Stimulated activated CD4-positive, alpha-beta T cell treated with anti-CD3 and anti-CD28 coated beads, Interleukin-15, amount 100 ng/mL, for 48 hours (primary cell): Measurements from ENCODE around the gene EPS8.

ENCODE experiments used
- DNase-seq, 2 donors: peaks; one replicate each; pipeline ENCODE4 v3.0.0-alpha.2; 2020; ENCODE audit warnings: low read depth in 2 of 2

The EPS8 gene

DNA sequence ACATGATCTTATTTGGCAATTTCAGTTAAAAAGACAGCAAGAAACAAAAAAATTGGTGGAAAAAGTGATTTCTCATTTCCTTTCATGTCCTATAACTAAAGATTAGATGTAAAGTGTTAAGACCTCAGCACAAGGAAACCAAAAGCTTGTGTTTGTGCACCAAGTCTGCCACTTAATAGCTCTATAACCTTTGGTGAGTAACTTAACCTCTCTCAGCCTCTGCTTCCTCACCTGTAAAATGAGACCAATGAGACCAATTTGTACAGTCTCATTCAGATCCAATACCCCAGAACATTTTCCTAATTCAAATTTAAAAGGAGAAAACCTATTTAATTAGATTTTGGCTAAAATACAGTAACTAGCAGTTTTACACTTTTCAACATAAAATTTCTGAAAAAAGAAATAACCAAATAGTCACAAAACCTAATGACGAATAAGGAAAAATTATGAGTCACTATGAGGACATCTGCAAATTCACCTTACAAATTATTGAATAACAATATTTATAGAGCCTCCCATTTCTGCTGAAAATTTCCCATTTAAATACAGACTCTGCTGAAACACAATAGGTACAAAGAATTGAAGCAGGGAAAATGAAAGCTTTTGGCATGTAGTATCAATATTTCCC, 71.1 kb downstream of the EPS8 start:
- DNase-seq: no peak

DNA sequence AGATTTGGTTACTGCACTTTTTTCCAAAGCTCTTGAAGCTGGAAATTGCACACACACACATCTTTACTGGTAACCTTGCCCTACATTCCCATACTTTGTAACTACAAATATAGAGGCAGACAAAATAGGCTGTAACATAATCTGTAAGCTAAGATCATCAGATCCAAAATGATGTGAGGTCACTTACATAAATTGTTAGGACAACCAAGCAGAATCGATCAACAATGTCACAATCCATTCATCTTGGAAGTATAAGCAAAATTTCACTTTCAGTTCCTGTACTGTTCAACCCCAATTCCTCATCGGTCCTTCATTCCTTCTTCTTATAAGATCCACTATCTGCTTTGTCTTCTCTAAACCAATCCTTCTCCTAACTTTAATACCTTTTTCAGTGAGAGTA, 72.6 kb downstream of the EPS8 start:
- DNase-seq: no peak

DNA sequence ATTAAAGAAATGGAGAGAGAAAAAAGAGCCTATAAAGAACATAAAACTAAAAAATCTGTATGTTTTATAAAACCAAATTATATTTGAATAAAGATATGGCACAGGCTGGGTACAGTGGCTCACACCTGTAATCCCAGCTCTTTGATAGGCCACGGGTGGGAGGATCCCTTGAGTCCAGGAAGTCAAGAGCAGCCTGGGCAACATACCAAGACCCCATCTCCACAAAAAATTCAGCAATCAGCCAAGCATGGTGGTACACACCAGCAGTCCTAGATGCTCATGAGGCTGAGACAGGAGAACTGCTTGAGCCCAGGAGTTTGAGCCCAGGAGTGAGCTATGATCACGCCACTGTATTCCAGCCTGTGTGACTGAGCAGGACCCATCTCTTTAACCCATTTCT, 74.9 kb downstream of the EPS8 start:
- no peak for DNase-seq

DNA sequence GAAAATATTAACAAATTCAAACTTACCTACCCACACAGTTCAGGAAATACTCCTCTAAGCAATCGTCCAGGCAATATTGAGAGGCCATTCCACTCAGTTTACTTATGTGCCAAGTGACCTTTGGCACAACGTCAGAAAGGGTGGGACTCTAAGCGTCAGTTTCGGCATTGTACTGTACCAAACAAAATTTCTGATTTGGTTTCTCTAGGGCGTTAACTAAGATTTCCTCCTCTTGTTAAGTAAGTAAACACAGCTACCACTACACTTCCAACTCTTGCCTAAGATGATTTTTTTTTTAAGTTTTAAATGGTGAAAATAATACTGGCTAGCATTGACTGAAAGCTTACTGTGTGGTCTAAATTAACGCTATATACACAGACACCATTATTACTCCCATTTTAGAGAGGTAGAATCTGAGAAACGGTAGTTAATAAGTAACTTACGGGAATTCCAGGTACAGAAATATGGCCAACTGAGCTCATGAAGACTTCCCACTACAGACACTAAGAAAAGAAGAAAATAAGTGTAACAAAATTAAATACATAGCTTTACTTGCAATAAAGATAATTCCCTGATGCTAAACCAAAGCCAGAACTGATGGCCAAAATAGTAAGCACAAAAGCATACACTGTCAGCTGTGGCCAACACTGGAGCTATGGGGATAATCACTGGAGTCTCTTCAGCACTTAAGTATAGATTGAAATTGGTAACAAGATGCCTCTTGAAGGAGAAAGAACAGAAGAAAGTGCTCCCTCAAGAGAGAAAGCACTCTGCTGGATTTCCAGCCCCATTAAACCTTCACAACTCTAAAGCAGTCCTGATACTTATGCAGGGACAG, 76.1 kb downstream of the EPS8 start:
- no peak for DNase-seq

DNA sequence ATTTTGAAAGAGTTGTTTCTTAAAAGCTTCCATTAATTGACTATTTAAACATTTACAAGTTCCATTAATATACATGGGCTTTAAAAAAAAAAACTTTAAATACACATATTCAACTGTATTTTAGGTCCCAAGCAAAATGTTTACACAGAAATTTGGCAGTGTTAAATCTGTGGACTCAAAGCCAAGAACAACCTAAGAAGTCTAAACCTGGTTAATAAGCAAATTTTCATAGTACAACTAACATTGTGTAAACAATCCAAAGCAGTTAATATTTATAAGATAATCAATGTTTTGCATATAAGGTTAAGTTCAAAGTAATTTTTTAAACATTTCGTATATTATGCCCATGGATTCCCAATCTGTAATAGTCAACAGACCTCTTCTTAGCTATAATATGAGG, 77.0 kb downstream of the EPS8 start:
- no peak for DNase-seq

DNA sequence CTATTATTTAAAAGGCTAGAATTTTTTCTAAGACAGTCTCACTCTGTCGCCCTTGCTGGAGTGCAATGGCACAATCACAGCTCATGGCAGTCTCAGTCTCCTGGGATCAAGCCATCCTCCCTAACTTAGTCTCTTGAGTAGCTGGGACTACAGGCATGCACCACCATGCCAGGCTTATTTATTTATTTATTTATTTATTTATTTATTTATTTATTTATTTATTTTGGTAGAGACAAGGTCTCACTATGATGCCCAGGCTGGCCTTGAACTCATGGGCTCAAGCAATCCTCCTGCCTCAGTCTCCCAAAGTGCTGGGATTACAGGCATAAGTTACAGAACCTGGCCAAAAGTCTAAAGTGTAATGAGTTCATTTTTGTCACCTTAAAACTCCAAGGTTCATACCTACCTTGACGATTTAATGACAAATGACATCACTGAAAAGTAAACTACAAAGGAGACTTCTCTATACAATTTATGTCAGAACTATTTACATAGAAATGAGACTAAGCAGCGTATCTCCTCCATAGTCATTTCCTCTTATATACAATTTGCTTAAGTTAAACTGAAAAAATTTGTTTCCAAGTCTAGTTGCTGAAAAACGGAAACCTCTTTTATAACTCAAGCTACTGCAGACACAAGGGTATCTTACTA, 78.2 kb downstream of the EPS8 start:
- no peak for DNase-seq

DNA sequence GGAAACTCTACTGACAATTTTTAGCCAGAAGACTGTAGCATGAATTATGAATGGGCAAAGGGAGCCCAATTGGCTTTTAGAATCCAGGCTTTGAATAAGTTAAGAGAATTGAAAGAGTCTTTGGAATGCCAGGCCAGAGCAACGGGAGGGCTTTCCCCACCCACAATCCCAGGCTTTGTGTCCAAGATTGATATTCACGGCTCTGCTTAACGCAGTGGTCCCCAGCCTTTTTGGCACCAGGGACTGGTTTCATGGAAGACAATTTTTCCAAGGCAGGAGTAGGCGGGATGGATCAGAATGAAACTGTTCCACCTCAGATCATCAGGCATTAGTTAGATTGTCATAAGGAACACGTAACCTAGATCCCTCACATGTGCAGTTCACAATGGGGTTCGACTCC, 79.6 kb downstream of the EPS8 start:
- DNase-seq: no peak

DNA sequence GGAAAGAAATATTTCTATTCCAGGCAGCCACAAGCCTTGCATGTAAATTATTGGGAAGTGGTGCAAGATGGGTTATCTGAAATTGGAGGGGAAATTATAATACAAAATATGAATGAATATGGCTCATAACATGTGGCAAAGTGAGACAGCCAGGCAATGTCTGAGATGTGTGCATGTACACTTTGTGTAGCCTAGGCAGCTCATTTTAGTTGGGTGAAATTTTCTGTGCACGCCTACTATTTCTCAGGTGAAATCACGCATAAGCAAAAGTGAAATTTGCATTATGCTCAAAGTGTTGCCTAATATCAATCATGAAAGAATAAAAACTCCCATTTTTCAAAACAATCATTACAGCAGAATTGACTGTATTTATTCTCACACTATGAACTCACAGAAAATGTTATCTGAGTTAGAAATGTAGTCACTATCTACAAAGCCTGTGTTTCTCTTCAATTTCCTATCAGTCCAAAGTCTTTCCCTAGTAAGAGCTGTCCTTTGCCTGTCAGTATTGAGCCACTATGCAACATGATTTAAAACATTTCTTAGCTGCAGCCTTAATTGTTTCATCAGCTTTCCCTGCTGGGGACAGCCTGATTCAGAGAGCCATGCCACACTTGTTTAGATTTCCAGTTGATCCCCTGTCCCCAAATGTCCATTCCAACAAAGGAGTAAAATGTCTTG, 80.7 kb downstream of the EPS8 start:
- no peak for DNase-seq

DNA sequence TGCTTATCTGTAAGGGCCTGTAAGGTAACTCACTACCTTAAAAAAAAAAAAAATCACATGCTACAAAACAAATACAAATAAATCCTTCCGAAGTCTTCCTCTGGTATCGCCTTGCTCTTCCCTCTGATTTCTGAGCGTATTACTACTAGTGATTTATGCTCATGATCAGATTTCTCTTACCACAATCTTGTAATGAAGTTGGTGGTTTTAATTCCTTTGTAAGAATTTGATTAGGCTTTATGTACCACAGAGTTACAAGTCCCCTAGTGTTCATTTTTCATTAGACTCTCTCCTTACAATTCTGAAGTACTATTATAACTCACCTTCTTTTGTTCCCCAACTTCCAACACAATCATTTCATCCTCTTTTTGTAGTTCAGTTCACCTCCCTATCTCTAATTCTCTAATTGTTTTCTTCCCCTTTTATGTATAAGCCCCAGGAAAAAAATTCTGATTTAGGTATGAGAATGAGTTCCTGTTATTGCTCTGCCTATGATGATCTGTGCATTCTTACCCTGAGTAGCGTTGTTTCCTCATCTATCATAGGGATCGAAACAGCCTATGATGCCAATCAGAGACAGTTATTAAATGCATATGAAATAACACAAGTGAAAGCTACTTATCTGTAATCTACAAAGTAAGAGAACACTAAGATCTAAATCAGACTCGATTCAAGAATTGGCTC, 81.5 kb downstream of the EPS8 start:
- no peak for DNase-seq

DNA sequence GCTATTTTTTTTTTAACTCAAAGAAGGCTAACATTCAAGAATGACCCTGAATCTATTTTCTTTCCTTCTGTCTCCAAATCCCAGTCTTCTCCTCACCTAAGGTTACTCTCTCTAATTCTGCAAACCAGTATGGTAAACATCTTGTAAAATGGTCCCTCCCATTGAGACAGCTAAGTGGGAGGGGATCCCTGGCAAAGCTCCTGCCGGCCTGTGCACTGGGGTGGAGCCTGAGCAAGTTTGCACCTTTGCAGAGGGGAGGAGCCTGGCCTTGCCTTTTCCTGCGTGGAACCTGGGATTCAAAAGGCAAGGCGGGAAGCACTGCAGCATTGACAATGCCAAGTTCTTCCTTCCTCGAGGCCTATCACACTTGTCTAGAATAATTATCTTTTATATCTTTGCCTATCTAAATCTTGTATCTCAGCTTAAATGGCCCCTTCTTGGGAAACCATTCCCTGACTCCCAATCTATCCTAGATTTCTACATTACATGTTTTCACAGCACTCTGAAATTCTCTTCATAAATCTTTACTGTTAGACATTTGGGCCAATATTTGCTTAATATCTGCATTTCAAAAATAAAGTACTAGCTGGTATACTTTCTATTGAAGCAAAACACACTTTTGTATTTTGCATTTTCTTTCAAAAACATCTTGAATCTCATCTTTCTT, 83.0 kb downstream of the EPS8 start:
- no peak for DNase-seq

DNA sequence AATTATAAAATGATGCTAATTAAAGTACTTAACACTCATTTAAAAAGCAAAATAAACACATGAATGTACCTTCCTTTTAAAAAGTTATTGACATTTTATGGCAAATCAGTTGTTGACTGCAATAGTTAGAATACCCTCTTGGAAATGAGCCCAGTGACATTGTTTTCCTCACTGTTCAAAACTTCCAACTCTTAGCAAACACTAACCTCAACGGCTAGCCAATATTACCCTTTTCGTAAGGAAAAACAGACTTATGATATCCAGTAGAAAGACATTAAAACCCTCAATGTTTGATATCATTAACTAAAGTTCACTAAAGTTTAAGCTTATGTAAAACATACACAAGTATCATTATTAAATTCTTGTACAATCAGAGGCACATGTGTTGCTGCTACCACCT, 83.6 kb downstream of the EPS8 start:
- DNase-seq: no peak

DNA sequence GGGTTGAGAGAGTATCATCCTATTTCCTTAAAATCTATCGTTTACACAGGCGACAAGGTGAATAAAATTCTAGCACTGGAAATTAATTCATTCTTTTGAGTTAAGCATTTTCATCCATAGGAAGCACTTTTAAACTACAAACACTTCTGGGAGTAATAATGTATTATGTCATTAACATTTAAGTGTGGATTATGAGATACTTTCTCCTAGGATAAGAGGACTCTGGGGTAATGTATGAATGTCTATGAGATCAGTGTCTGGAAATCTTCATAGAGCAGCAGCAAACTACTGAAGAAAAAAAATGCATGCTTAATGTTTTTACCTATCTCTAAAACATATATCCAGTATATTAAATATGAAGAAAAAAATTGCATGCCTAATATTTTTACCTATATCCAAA, 86.9 kb downstream of the EPS8 start:
- no peak for DNase-seq

DNA sequence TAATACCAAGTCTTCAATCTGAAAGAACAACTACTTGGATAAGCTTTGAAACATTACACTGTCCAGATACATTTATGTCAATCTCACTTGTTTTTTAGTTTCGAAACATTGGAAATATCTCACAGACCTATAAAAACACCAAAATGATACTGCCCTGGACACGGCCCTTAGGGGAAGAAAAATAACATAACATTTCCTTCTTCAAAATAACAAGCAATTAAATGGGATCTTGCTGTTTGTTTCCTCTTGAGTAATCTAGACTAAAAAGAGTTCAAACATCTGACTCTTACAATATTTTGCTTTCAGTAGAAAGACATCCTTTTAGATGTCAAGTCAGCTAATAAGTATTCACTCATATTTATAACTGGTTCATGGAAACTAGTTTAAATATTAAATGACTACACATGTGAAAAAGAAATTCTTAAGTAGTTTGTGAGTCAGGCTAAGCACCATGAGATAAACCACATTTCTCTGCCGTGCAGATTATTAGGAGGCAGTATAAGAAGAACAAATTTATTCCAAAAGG, 87.5 kb downstream of the EPS8 start:
- no peak for DNase-seq

DNA sequence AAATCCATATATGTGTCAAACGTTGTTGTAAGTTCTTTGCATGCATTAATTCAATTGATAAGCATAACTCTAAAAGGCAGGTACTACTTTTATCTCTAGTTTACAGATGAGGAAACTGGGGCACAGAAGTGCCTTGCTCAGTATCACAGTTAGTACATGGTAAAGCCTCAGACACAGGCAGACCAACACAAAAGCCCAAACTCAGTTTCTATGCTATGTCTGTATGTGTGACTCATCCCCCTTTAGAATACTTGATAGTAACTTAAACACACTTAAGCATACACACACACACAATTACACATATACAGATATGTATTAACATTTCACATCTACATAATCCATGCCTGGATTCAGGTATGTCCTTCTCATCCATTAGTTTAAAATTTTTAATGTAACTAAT, 88.0 kb downstream of the EPS8 start:
- no peak for DNase-seq

DNA sequence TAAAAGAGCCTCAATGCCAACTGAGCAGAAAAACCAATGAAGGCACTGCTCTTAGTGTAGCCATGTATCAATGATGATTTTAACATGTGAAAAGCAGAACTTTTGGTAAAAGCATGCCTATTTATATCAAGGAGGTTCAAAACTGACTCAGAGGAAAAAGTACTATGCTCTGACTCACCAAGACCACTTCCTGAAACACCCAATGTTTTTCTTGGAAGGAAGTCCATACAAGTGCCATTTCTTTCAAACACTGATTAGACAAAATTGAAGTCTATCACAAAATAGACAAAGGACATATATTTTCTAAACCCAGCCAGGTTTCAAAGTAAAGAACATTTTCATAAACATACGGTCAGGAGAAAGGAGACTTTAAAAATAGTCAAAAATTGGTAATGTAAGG, 88.6 kb downstream of the EPS8 start:
- DNase-seq: no peak

DNA sequence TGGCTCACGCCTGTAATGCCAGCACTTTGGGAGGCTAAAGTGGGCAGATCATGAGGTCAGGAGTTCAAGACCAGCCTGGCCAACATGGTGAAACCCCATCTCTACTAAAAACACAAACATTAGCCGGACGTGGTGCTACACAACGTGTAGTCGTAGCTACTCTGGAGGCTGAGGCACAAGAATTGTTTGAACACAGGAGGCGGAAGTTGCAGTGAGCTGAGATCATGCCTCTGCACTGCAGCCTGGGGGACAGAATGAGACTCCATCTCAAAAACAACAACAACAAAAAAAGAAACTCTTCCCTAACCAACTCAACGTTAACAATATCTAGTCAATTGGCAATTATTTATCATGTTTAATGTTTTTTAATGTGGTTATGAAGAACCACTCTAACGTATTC, 89.3 kb downstream of the EPS8 start:
- no peak for DNase-seq

DNA sequence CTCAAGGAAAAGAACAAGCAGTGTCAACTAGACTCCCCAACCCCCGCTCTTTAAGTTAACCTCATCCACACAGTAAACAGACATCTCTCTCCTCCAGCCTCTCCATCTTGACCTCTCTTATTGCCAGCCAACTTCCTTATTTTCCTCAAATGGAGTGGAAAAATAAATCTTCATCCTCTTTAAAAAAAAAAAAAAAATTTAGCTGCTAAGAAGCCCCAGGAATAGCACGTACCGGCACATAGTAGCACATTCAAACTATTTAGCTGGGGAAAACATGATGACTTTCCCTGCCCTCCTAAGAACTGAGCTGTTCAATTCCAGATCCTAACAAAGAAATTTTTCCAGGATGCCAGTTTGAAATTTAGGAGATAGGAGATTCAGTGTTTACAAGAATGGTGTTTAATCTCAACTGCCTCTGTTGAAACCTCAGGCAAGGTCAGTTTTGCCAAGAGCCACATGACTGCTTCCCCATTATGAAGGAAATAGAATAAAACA, 90.8 kb downstream of the EPS8 start:
- no peak for DNase-seq

DNA sequence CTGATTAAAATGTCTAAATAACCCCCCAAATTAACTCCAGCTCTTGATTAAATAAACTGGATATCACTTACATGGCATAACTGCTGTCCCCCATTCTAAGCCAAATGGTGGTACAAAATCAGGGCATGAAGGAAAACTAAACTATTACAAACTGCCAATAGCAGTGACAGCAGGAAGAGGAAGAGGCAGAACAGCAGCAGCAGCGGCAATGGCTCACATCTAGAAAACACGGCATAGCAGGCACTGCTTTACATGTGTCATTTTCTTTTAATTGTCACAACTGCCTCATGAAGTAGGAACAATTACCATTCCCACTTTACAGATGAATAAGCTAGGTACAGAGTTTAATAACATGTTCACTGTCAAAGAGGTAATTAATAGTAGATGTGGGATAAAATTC, 92.0 kb downstream of the EPS8 start:
- DNase-seq: no peak

DNA sequence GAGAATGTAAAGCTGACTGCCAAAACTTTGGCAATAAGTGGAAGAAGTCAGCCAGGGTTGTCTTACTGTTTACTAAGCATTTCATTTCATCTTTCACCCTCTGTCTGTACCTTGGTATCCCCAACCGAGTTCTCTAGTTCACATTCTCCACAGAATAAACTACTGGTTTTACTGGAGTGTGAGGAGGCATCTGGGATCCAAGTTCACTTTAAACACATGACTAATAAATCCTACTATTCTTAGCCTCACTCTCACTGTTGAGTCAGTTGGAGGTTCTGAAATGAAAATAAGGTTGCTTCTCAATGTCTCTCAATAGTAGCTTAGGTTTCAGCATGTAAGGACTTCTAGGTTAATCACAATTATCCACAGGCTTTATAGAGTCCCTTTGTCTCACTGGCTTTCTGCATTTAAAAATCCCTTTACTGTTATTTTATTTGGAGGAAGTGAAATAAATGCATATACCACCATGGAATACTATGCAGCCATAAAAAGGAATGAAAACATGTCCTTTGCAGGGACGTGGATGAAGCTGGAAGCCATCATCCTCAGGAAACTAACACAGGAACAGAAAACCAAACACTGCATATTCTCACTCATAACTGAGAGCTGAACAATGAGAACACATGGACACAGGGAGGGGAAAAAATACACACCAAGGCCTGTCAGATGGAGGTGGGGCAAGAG, 95.8 kb downstream of the EPS8 start:
- DNase-seq: no peak

DNA sequence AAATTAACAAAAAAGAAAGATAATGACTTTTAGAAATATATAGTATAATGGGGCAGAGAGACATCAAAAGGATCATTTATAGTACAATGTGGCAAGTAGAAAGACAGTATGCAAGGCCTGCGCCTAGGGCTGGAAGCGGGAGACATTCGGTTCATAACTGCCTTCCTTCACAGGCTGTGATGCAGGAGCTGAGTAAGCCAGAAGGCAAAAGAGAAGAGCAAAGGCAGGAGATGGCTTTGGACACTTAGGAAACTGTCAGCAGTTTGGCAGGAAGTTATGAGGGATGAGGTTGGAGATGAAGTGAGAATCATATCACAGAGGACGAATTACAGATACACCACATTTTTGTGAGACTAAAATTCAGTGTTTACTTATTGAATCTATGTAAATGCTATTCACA, 97.8 kb downstream of the EPS8 start:
- DNase-seq: no peak
